IgD-negative memory B cell (primary cell): ENCODE results near the gene TTC39C. TPM values are rescaled to one million over a fixed set of nuclear protein-coding genes. Genes with fewer than 3 reads are reported as not detected.
"Not testable (repeated sequence)": the region's sequence is repeated elsewhere in the genome, so short reads cannot be mapped to it uniquely, and the experiment has no call there.

Experiments used
- H3K27ac Mint-ChIP-seq, 3 donors: one replicate each; pipeline ENCODE4 v1.8.0; 2020 to 2022; ENCODE audit warnings: mild to moderate bottlenecking in 3 of 3, mixed read lengths in 3 of 3, moderate library complexity in 1 of 3
- H3K27me3 Mint-ChIP-seq: one replicate; pipeline ENCODE4 v1.8.0; 2021; ENCODE audit warnings: mixed read lengths
- H3K36me3 Mint-ChIP-seq: one replicate; pipeline ENCODE4 v1.8.0; 2020; ENCODE audit warnings: mild to moderate bottlenecking, mixed read lengths
- H3K4me1 Mint-ChIP-seq, 3 donors: one replicate each; pipeline ENCODE4 v1.8.0; 2020 to 2022; ENCODE audit warnings: mixed read lengths in 3 of 3, mild to moderate bottlenecking in 1 of 3
- H3K4me3 Mint-ChIP-seq, 4 donors: one replicate each; pipeline ENCODE4 v1.8.0; 2020 to 2022; ENCODE audit warnings: mild to moderate bottlenecking in 4 of 4, mixed read lengths in 4 of 4, moderate library complexity in 3 of 4
- H3K9me3 Mint-ChIP-seq, 3 donors: one replicate each; pipeline ENCODE4 v1.8.0; 2020 to 2021; ENCODE audit warnings: mixed read lengths in 3 of 3, mild to moderate bottlenecking in 1 of 3
- polyA plus RNA-seq: library from polyadenylated mRNA; unstranded; fragments of 300-500 nt; fragmentation: Illumina TruSeq; gene quantifications from one replicate; pipeline ENCODE4 v1.2.3, GENCODE V29; 2021

Gene TTC39C
- polyA plus RNA-seq, 1 donor from 2014 or later: 21.9 TPM

GRCh38 chr18:24063121-24063731, 48.7 kb downstream of the TTC39C start:
- Mint-ChIP-seq H3K4me1 (peaks cover 15 to 31% (median 17%) of the 10 kb centered on the region in 3 donors), H3K27ac (no peak overlapping the region), H3K4me3 (no peak overlapping the region), H3K27me3 (no peaks in the 10 kb centered on the region), H3K36me3 (peaks cover 2% of the 10 kb centered on the region), H3K9me3 (no peaks in the 10 kb centered on the region)

GRCh38 chr18:24064391-24065100, 50.0 kb downstream of the TTC39C start:
- Mint-ChIP-seq H3K4me3 (no peak overlapping the region), H3K9me3 (no peaks in the 10 kb centered on the region), H3K36me3 (peaks cover 2% of the 10 kb centered on the region), H3K27ac (no peak overlapping the region), H3K27me3 (no peaks in the 10 kb centered on the region), H3K4me1 (peaks cover 11 to 31% (median 19%) of the 10 kb centered on the region in 3 donors)

GRCh38 chr18:24065906-24066305, 51.4 kb downstream of the TTC39C start:
- Mint-ChIP-seq H3K4me3 (no peak overlapping the region), H3K27ac (no peak overlapping the region), H3K4me1 (peaks cover 13 to 26% (median 20%) of the 10 kb centered on the region in 3 donors)

GRCh38 chr18:24068945-24069693, 54.6 kb downstream of the TTC39C start:
- Mint-ChIP-seq H3K27me3 (no peaks in the 10 kb centered on the region), H3K36me3 (peaks cover 6% of the 10 kb centered on the region), H3K4me3 (no peak overlapping the region)

More at GRCh38 chr18:24065906-24066305, 51.4 kb downstream of the TTC39C start:
- H3K27me3 Mint-ChIP-seq: no peaks in the 10 kb centered on the region
- no peaks in the 10 kb centered on the region for H3K9me3 Mint-ChIP-seq
- peaks cover 6% of the 10 kb centered on the region for H3K36me3 Mint-ChIP-seq

GRCh38 chr18:24071029-24071428, 56.5 kb downstream of the TTC39C start:
- peaks cover 0 to 3% (median 0%) of the 10 kb centered on the region in 3 donors for H3K9me3 Mint-ChIP-seq
- no peaks in the 10 kb centered on the region for H3K27me3 Mint-ChIP-seq
- H3K4me3 Mint-ChIP-seq: no peak overlapping the region
- peaks cover 10% of the 10 kb centered on the region for H3K36me3 Mint-ChIP-seq
- H3K4me1 Mint-ChIP-seq: peaks cover 2 to 9% (median 6%) of the 10 kb centered on the region in 3 donors
- H3K27ac Mint-ChIP-seq: no peak overlapping the region

More at GRCh38 chr18:24068945-24069693, 54.6 kb downstream of the TTC39C start:
- Mint-ChIP-seq H3K4me1 (peaks cover 2 to 13% (median 9%) of the 10 kb centered on the region in 3 donors), H3K9me3 (no peaks in the 10 kb centered on the region), H3K27ac (no peak overlapping the region)

GRCh38 chr18:24071779-24072178, 57.2 kb downstream of the TTC39C start:
- H3K4me3 Mint-ChIP-seq: no peak overlapping the region
- H3K27ac Mint-ChIP-seq: peak overlapping the region in 1 of 3 donors; percentile 53
- peaks cover 2 to 9% (median 6%) of the 10 kb centered on the region in 3 donors for H3K4me1 Mint-ChIP-seq
- H3K27me3 Mint-ChIP-seq: no peaks in the 10 kb centered on the region
- H3K9me3 Mint-ChIP-seq: peaks cover 0 to 3% (median 0%) of the 10 kb centered on the region in 3 donors
- peaks cover 10% of the 10 kb centered on the region for H3K36me3 Mint-ChIP-seq

GRCh38 chr18:24072743-24073142, 58.2 kb downstream of the TTC39C start:
- peaks cover 9% of the 10 kb centered on the region for H3K36me3 Mint-ChIP-seq
- H3K27me3 Mint-ChIP-seq: no peaks in the 10 kb centered on the region
- peaks cover 0 to 3% (median 0%) of the 10 kb centered on the region in 3 donors for H3K9me3 Mint-ChIP-seq
- H3K4me1 Mint-ChIP-seq: peaks cover 2 to 9% (median 6%) of the 10 kb centered on the region in 3 donors
- H3K4me3 Mint-ChIP-seq: no peak overlapping the region
- H3K27ac Mint-ChIP-seq: no peak overlapping the region

GRCh38 chr18:24073791-24074190, 59.2 kb downstream of the TTC39C start:
- Mint-ChIP-seq H3K4me3 (no peak overlapping the region), H3K4me1 (peaks cover 2 to 9% (median 3%) of the 10 kb centered on the region in 3 donors), H3K27me3 (no peaks in the 10 kb centered on the region), H3K9me3 (peaks cover 0 to 3% (median 0%) of the 10 kb centered on the region in 3 donors), H3K27ac (peak overlapping the region in 1 of 3 donors; percentile 73), H3K36me3 (peaks cover 7% of the 10 kb centered on the region)

- H3K27me3 Mint-ChIP-seq, H3K4me3 Mint-ChIP-seq, H3K9me3 Mint-ChIP-seq, H3K36me3 Mint-ChIP-seq, H3K4me1 Mint-ChIP-seq: not testable (repeated sequence)
- peak overlapping the region in 1 of 3 donors; percentile 45 for H3K27ac Mint-ChIP-seq
Observed at GRCh38 chr18:24074757-24075156, 60.2 kb downstream of the TTC39C start.

GRCh38 chr18:24075767-24076597, 61.4 kb downstream of the TTC39C start:
- H3K9me3 Mint-ChIP-seq: peaks cover 0 to 3% (median 0%) of the 10 kb centered on the region in 3 donors
- no peaks in the 10 kb centered on the region for H3K27me3 Mint-ChIP-seq
- peaks cover 7% of the 10 kb centered on the region for H3K36me3 Mint-ChIP-seq
- no peak overlapping the region for H3K4me3 Mint-ChIP-seq
- H3K4me1 Mint-ChIP-seq: no peaks in the 10 kb centered on the region
- H3K27ac Mint-ChIP-seq: peak overlapping the region in 1 of 3 donors; percentile 9

GRCh38 chr18:24076950-24077349, 62.4 kb downstream of the TTC39C start:
- H3K4me3 Mint-ChIP-seq: no peak overlapping the region
- no peaks in the 10 kb centered on the region for H3K27me3 Mint-ChIP-seq
- no peak overlapping the region for H3K27ac Mint-ChIP-seq
- H3K36me3 Mint-ChIP-seq: peaks cover 7% of the 10 kb centered on the region
- no peaks in the 10 kb centered on the region for H3K4me1 Mint-ChIP-seq
- peaks cover 0 to 3% (median 0%) of the 10 kb centered on the region in 3 donors for H3K9me3 Mint-ChIP-seq

GRCh38 chr18:24078391-24078790, 63.8 kb downstream of the TTC39C start:
- Mint-ChIP-seq H3K4me1 (no peaks in the 10 kb centered on the region), H3K9me3 (peaks cover 0 to 3% (median 0%) of the 10 kb centered on the region in 3 donors), H3K36me3 (peaks cover 7% of the 10 kb centered on the region), H3K27ac (no peak overlapping the region), H3K27me3 (no peaks in the 10 kb centered on the region), H3K4me3 (no peak overlapping the region)

- H3K27me3 Mint-ChIP-seq: no peaks in the 10 kb centered on the region
- H3K9me3 Mint-ChIP-seq: no peaks in the 10 kb centered on the region
- H3K4me3 Mint-ChIP-seq: no peak overlapping the region
- H3K36me3 Mint-ChIP-seq: peaks cover 6% of the 10 kb centered on the region
- H3K27ac Mint-ChIP-seq: no peak overlapping the region
- no peaks in the 10 kb centered on the region for H3K4me1 Mint-ChIP-seq
Observed at GRCh38 chr18:24080861-24081260, 66.3 kb downstream of the TTC39C start.

- H3K27me3 Mint-ChIP-seq: no peaks in the 10 kb centered on the region
- no peak overlapping the region for H3K27ac Mint-ChIP-seq
- peaks cover 6% of the 10 kb centered on the region for H3K36me3 Mint-ChIP-seq
- H3K9me3 Mint-ChIP-seq: no peaks in the 10 kb centered on the region
- peaks cover 0 to 2% (median 0%) of the 10 kb centered on the region in 3 donors for H3K4me1 Mint-ChIP-seq
- no peak overlapping the region for H3K4me3 Mint-ChIP-seq
Observed at GRCh38 chr18:24083550-24083949, 69.0 kb downstream of the TTC39C start.
